ENCODE data around the gene VAMP3.

DNA sequence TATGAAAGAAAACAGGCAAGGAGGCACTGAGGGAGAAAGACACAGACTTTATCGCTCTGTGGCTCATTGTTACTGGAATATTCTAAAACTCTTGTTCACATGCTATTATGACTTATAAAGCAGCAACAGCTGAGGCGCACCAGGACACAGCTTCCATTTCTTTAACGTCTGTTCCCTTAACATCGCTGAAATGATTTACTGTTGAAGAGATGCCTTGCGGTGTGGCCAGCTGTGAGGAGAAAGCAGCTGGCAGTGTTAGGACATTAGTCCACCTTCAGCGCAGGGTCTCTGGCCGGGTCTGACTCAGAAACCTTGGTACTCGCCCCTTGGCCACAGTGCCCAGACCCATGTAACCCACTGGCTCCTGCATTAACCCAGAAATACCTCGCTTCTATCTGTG lies 9.9 kb downstream of the VAMP3 start:
- TF ChIP-seq TAF1 (IDR thresholded peaks at IDR 0.05; ENCODE audit: borderline replicate concordance, insufficient read depth, low read length) (no peak), POLR2AphosphoS5 (IDR thresholded peaks at IDR 0.05; ENCODE audit: low read depth, low read length) (no peak), SIN3A (IDR thresholded peaks at IDR 0.05; ENCODE audit: borderline replicate concordance, insufficient read depth, low read length) (no peak), FOXP2 (optimal IDR thresholded peaks at IDR 0.05; ENCODE audit: borderline replicate concordance, extremely low read depth, extremely low read length, insufficient read depth) (no peak)
- TF ChIP-seq, protein P1, sequence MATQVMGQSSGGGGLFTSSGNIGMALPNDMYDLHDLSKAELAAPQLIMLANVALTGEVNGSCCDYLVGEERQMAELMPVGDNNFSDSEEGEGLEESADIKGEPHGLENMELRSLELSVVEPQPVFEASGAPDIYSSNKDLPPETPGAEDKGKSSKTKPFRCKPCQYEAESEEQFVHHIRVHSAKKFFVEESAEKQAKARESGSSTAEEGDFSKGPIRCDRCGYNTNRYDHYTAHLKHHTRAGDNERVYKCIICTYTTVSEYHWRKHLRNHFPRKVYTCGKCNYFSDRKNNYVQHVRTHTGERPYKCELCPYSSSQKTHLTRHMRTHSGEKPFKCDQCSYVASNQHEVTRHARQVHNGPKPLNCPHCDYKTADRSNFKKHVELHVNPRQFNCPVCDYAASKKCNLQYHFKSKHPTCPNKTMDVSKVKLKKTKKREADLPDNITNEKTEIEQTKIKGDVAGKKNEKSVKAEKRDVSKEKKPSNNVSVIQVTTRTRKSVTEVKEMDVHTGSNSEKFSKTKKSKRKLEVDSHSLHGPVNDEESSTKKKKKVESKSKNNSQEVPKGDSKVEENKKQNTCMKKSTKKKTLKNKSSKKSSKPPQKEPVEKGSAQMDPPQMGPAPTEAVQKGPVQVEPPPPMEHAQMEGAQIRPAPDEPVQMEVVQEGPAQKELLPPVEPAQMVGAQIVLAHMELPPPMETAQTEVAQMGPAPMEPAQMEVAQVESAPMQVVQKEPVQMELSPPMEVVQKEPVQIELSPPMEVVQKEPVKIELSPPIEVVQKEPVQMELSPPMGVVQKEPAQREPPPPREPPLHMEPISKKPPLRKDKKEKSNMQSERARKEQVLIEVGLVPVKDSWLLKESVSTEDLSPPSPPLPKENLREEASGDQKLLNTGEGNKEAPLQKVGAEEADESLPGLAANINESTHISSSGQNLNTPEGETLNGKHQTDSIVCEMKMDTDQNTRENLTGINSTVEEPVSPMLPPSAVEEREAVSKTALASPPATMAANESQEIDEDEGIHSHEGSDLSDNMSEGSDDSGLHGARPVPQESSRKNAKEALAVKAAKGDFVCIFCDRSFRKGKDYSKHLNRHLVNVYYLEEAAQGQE (IDR thresholded peaks at IDR 0.05; ENCODE audit: insufficient read depth in 1 of 2, low read depth in 2 of 2, low read length in 2 of 2), result no peak
